C4-2B (cell line): ENCODE measurements around the gene GSDMA.
"Not testable (repeated sequence)": the region's sequence is repeated elsewhere in the genome, so short reads cannot be mapped to it uniquely, and the experiment has no call there.

Experiments
- CTCF ChIP-seq: fragments of 450-650 bp; conservative IDR thresholded peaks from 2 replicates; pipeline ENCODE4 v1.5.1; 2017; ENCODE audit warnings: mild to moderate bottlenecking
- ZFX ChIP-seq: fragments of 450-650 bp; IDR thresholded peaks from 2 replicates; pipeline ENCODE4 v1.6.1; 2017

GRCh38 chr17:40012017-40012647 is 49.3 kb downstream of the GSDMA start:
- not testable (repeated sequence) for TF ChIP-seq CTCF, ZFX
